Measurements from ENCODE around the gene RPTOR.
"Not testable (repeated sequence)": the region's sequence is repeated elsewhere in the genome, so short reads cannot be mapped to it uniquely, and the experiment has no call there.

Gene RPTOR

GRCh38 chr17:80624864-80625263 lies 80.2 kb downstream of the RPTOR start:
- no peak overlapping the region for H3K27ac ChIP-seq (replicated peaks)
- no peak for DNase-seq (ENCODE audit: low read depth in 1 of 2, low spot score in 1 of 2)
- H3K4me3 ChIP-seq (replicated peaks; ENCODE audit: insufficient read depth, low read length), result no peak overlapping the region
- TF ChIP-seq, protein P1, sequence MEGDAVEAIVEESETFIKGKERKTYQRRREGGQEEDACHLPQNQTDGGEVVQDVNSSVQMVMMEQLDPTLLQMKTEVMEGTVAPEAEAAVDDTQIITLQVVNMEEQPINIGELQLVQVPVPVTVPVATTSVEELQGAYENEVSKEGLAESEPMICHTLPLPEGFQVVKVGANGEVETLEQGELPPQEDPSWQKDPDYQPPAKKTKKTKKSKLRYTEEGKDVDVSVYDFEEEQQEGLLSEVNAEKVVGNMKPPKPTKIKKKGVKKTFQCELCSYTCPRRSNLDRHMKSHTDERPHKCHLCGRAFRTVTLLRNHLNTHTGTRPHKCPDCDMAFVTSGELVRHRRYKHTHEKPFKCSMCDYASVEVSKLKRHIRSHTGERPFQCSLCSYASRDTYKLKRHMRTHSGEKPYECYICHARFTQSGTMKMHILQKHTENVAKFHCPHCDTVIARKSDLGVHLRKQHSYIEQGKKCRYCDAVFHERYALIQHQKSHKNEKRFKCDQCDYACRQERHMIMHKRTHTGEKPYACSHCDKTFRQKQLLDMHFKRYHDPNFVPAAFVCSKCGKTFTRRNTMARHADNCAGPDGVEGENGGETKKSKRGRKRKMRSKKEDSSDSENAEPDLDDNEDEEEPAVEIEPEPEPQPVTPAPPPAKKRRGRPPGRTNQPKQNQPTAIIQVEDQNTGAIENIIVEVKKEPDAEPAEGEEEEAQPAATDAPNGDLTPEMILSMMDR (IDR thresholded peaks at IDR 0.05; ENCODE audit: insufficient read depth, low read length), result no peak
- TF ChIP-seq POLR2AphosphoS5 (IDR thresholded peaks at IDR 0.05; ENCODE audit: low read depth) (no peak), SPI1 (IDR thresholded peaks at IDR 0.05; ENCODE audit: borderline replicate concordance, low read depth) (no peak), GABPA (IDR thresholded peaks at IDR 0.05; ENCODE audit: low read depth) (no peak)
- TF ChIP-seq, protein P2, sequence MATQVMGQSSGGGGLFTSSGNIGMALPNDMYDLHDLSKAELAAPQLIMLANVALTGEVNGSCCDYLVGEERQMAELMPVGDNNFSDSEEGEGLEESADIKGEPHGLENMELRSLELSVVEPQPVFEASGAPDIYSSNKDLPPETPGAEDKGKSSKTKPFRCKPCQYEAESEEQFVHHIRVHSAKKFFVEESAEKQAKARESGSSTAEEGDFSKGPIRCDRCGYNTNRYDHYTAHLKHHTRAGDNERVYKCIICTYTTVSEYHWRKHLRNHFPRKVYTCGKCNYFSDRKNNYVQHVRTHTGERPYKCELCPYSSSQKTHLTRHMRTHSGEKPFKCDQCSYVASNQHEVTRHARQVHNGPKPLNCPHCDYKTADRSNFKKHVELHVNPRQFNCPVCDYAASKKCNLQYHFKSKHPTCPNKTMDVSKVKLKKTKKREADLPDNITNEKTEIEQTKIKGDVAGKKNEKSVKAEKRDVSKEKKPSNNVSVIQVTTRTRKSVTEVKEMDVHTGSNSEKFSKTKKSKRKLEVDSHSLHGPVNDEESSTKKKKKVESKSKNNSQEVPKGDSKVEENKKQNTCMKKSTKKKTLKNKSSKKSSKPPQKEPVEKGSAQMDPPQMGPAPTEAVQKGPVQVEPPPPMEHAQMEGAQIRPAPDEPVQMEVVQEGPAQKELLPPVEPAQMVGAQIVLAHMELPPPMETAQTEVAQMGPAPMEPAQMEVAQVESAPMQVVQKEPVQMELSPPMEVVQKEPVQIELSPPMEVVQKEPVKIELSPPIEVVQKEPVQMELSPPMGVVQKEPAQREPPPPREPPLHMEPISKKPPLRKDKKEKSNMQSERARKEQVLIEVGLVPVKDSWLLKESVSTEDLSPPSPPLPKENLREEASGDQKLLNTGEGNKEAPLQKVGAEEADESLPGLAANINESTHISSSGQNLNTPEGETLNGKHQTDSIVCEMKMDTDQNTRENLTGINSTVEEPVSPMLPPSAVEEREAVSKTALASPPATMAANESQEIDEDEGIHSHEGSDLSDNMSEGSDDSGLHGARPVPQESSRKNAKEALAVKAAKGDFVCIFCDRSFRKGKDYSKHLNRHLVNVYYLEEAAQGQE (IDR thresholded peaks at IDR 0.05; ENCODE audit: insufficient replicate concordance, low read depth), result no peak
- H3K27me3 ChIP-seq (ENCODE audit: insufficient read depth, poor library complexity, severe bottlenecking), result no peaks in the 10 kb centered on the region

GRCh38 chr17:80625627-80626026 lies 81.0 kb downstream of the RPTOR start:
- Histone ChIP-seq H3K4me3 (replicated peaks; ENCODE audit: insufficient read depth, low read length) (no peak overlapping the region), H3K27ac (replicated peaks) (no peak overlapping the region), H3K27me3 (ENCODE audit: insufficient read depth, poor library complexity, severe bottlenecking) (no peaks in the 10 kb centered on the region)
- DNase-seq (ENCODE audit: low read depth in 1 of 2, low spot score in 1 of 2), result no peak
- TF ChIP-seq, protein P2 (IDR thresholded peaks at IDR 0.05; ENCODE audit: insufficient replicate concordance, low read depth), result no peak
- TF ChIP-seq POLR2AphosphoS5 (IDR thresholded peaks at IDR 0.05; ENCODE audit: low read depth), result no peak
- no peak for TF ChIP-seq SPI1 (IDR thresholded peaks at IDR 0.05; ENCODE audit: borderline replicate concordance, low read depth)
- TF ChIP-seq, protein P1 (IDR thresholded peaks at IDR 0.05; ENCODE audit: insufficient read depth, low read length), result no peak
- TF ChIP-seq GABPA (IDR thresholded peaks at IDR 0.05; ENCODE audit: low read depth), result no peak

GRCh38 chr17:80628881-80629280 lies 84.2 kb downstream of the RPTOR start:
- H3K27me3 ChIP-seq (ENCODE audit: insufficient read depth, poor library complexity, severe bottlenecking); H3K4me3 ChIP-seq (replicated peaks; ENCODE audit: insufficient read depth, low read length); DNase-seq (ENCODE audit: low read depth in 1 of 2, low spot score in 1 of 2); H3K27ac ChIP-seq (replicated peaks): not testable (repeated sequence)

GRCh38 chr17:80629298-80630028 lies 84.8 kb downstream of the RPTOR start:
- H3K27ac ChIP-seq (replicated peaks), result no peak overlapping the region
- H3K4me3 ChIP-seq (replicated peaks; ENCODE audit: insufficient read depth, low read length), result no peak overlapping the region
- DNase-seq (ENCODE audit: low read depth in 1 of 2, low spot score in 1 of 2), result no peak
- no peaks in the 10 kb centered on the region for H3K27me3 ChIP-seq (ENCODE audit: insufficient read depth, poor library complexity, severe bottlenecking)
- no peak for TF ChIP-seq POLR2AphosphoS5 (IDR thresholded peaks at IDR 0.05; ENCODE audit: low read depth)
- TF ChIP-seq, protein P2 (IDR thresholded peaks at IDR 0.05; ENCODE audit: insufficient replicate concordance, low read depth), result no peak
- TF ChIP-seq GABPA (IDR thresholded peaks at IDR 0.05; ENCODE audit: low read depth), result no peak
- TF ChIP-seq SPI1 (IDR thresholded peaks at IDR 0.05; ENCODE audit: borderline replicate concordance, low read depth), result no peak
- TF ChIP-seq, protein P1 (IDR thresholded peaks at IDR 0.05; ENCODE audit: insufficient read depth, low read length), result no peak
